ENCODE data around the gene FBXW8. TPM values are rescaled to one million over a fixed set of nuclear protein-coding genes. Genes with fewer than 3 reads are reported as not detected.
A peak's percentile ranks its signal among the peaks of the same experiment; 100 is the strongest.

The FBXW8 gene
- total RNA-seq, 5 donors from 2014 or later (not counting 1 experiment from before 2014, with no cell fraction given): 10.7 to 17.9 (median 13.0) TPM

GRCh38 chr12:116885491-116885890, 25.3 kb upstream of the FBXW8 start:
- peaks cover 3 to 11% of the 10 kb centered on the region in 2 experiments for H3K4me1 ChIP-seq (ENCODE audit: control insufficient read depth in 1 of 2, extremely low read depth in 1 of 2, insufficient read depth in 2 of 2, low read length in 2 of 2)
- Mint-ChIP-seq H3K4me1 (peaks cover 13 to 16% (median 15%) of the 10 kb centered on the region in 3 donors), H3K36me3 (no peaks in the 10 kb centered on the region), H3K4me3 (no peak overlapping the region), H3K27ac (no peak overlapping the region), H3K27me3 (peaks cover 39 to 46% of the 10 kb centered on the region in 2 donors), H3K9me3 (peaks cover 0 to 3% (median 3%) of the 10 kb centered on the region in 3 donors)
- H3K27me3 ChIP-seq (replicated peaks in 1 of 2; ENCODE audit: control insufficient read depth in 2 of 2, extremely low read depth in 1 of 2, insufficient read depth in 2 of 2, low read length in 1 of 2): peaks cover 1 to 40% of the 10 kb centered on the region in 2 experiments
- ChIA-PET POLR2A (no interaction called here), CTCF (interaction anchor here in 1 of 2 donors (0.7 kb wide), 1 partner anchor 122 kb away, joined by 9 read pairs; no protein-coding TSS in a partner anchor)
- peak in 2 of 35 experiments; percentile 3 to 12 for DNase-seq
- no peaks in the 10 kb centered on the region for H3K36me3 ChIP-seq (ENCODE audit: control insufficient read depth in 2 of 2, extremely low read depth in 1 of 2, insufficient read depth in 1 of 2, low read length in 1 of 2)
- WGBS (ENCODE audit: insufficient coverage): 71% methylated on average over 1 of the region's 2 CpGs
- no peak overlapping the region for H3K27ac ChIP-seq (ENCODE audit: low read length)
- no peak overlapping the region for H3K4me3 ChIP-seq (ENCODE audit: control insufficient read depth in 1 of 2, extremely low read depth in 1 of 2, low read length in 1 of 2)
- peak in 1 of 4 experiments; percentile 22 for ATAC-seq (replicated peaks in 1 of 4)
- no peaks in the 10 kb centered on the region for H3K9me3 ChIP-seq

- Mint-ChIP-seq H3K36me3 (no peaks in the 10 kb centered on the region), H3K9me3 (peaks cover 0 to 5% (median 3%) of the 10 kb centered on the region in 3 donors), H3K27me3 (peaks cover 30 to 37% of the 10 kb centered on the region in 2 donors), H3K4me3 (no peak overlapping the region), H3K4me1 (peaks cover 5% of the 10 kb centered on the region in 3 donors), H3K27ac (no peak overlapping the region)
- POLR2A ChIA-PET: no interaction called here
- Histone ChIP-seq H3K4me3 (ENCODE audit: control insufficient read depth in 1 of 2, extremely low read depth in 1 of 2, low read length in 1 of 2) (no peak overlapping the region), H3K4me1 (ENCODE audit: control insufficient read depth in 1 of 2, extremely low read depth in 1 of 2, insufficient read depth in 2 of 2, low read length in 2 of 2) (no peaks in the 10 kb centered on the region), H3K27me3 (replicated peaks in 1 of 2; ENCODE audit: control insufficient read depth in 2 of 2, extremely low read depth in 1 of 2, insufficient read depth in 2 of 2, low read length in 1 of 2) (peaks cover 0 to 28% of the 10 kb centered on the region in 2 experiments), H3K36me3 (ENCODE audit: control insufficient read depth in 2 of 2, extremely low read depth in 1 of 2, insufficient read depth in 1 of 2, low read length in 1 of 2) (no peaks in the 10 kb centered on the region), H3K27ac (ENCODE audit: low read length) (no peak overlapping the region), H3K9me3 (no peaks in the 10 kb centered on the region)
- DNase-seq (no peak), ATAC-seq (replicated peaks in 1 of 4) (no peak)
- CTCF ChIA-PET: no interaction called here
- WGBS (ENCODE audit: insufficient coverage): no CpG with 5 or more reads among the region's 1 CpG
Measured at GRCh38 chr12:116887244-116887643, 23.5 kb upstream of the FBXW8 start.

GRCh38 chr12:116887897-116888296, 22.9 kb upstream of the FBXW8 start:
- CTCF ChIA-PET: no interaction called here
- H3K9me3 Mint-ChIP-seq: peaks cover 0 to 5% (median 3%) of the 10 kb centered on the region in 3 donors

GRCh38 chr12:116890330-116890729, 20.4 kb upstream of the FBXW8 start:
- H3K4me1 ChIP-seq (ENCODE audit: control insufficient read depth in 1 of 2, extremely low read depth in 1 of 2, insufficient read depth in 2 of 2, low read length in 2 of 2): no peaks in the 10 kb centered on the region
- H3K27ac Mint-ChIP-seq: no peak overlapping the region
- no peak overlapping the region for H3K4me3 ChIP-seq (ENCODE audit: control insufficient read depth in 1 of 2, extremely low read depth in 1 of 2, low read length in 1 of 2)
- ATAC-seq (replicated peaks in 1 of 4): no peak
- H3K4me1 Mint-ChIP-seq: no peaks in the 10 kb centered on the region
- WGBS (ENCODE audit: insufficient coverage): no CpG with 5 or more reads among the region's 2 CpGs
- no peaks in the 10 kb centered on the region for H3K36me3 ChIP-seq (ENCODE audit: control insufficient read depth in 2 of 2, extremely low read depth in 1 of 2, insufficient read depth in 1 of 2, low read length in 1 of 2)
- no peak for DNase-seq
- ChIA-PET POLR2A (no interaction called here), CTCF (no interaction called here)
- H3K36me3 Mint-ChIP-seq: no peaks in the 10 kb centered on the region
- H3K9me3 Mint-ChIP-seq: peaks cover 0 to 5% (median 3%) of the 10 kb centered on the region in 3 donors
- peaks cover 7 to 15% of the 10 kb centered on the region in 2 donors for H3K27me3 Mint-ChIP-seq
- H3K9me3 ChIP-seq: no peaks in the 10 kb centered on the region
- no peak overlapping the region for H3K4me3 Mint-ChIP-seq
- H3K27me3 ChIP-seq (replicated peaks in 1 of 2; ENCODE audit: control insufficient read depth in 2 of 2, extremely low read depth in 1 of 2, insufficient read depth in 2 of 2, low read length in 1 of 2): peaks cover 0 to 7% of the 10 kb centered on the region in 2 experiments
- H3K27ac ChIP-seq (ENCODE audit: low read length): no peak overlapping the region

More at GRCh38 chr12:116887897-116888296, 22.9 kb upstream of the FBXW8 start:
- Histone ChIP-seq H3K27ac (ENCODE audit: low read length) (no peak overlapping the region), H3K9me3 (no peaks in the 10 kb centered on the region), H3K27me3 (replicated peaks in 1 of 2; ENCODE audit: control insufficient read depth in 2 of 2, extremely low read depth in 1 of 2, insufficient read depth in 2 of 2, low read length in 1 of 2) (peaks cover 0 to 21% of the 10 kb centered on the region in 2 experiments), H3K4me3 (ENCODE audit: control insufficient read depth in 1 of 2, extremely low read depth in 1 of 2, low read length in 1 of 2) (no peak overlapping the region), H3K36me3 (ENCODE audit: control insufficient read depth in 2 of 2, extremely low read depth in 1 of 2, insufficient read depth in 1 of 2, low read length in 1 of 2) (no peaks in the 10 kb centered on the region), H3K4me1 (ENCODE audit: control insufficient read depth in 1 of 2, extremely low read depth in 1 of 2, insufficient read depth in 2 of 2, low read length in 2 of 2) (no peaks in the 10 kb centered on the region)
- WGBS (ENCODE audit: insufficient coverage): no CpG with 5 or more reads among the region's 6 CpGs
- no peaks in the 10 kb centered on the region for H3K4me1 Mint-ChIP-seq
- DNase-seq (no peak), ATAC-seq (replicated peaks in 1 of 4) (no peak)
- H3K4me3 Mint-ChIP-seq: no peak overlapping the region
- peaks cover 24 to 30% of the 10 kb centered on the region in 2 donors for H3K27me3 Mint-ChIP-seq
- H3K27ac Mint-ChIP-seq: no peak overlapping the region
- no peaks in the 10 kb centered on the region for H3K36me3 Mint-ChIP-seq
- POLR2A ChIA-PET: no interaction called here

GRCh38 chr12:116891019-116891418, 19.7 kb upstream of the FBXW8 start:
- no peaks in the 10 kb centered on the region for H3K36me3 Mint-ChIP-seq
- H3K27me3 ChIP-seq (replicated peaks in 1 of 2; ENCODE audit: control insufficient read depth in 2 of 2, extremely low read depth in 1 of 2, insufficient read depth in 2 of 2, low read length in 1 of 2): peaks cover 0 to 8% of the 10 kb centered on the region in 2 experiments
- ATAC-seq (replicated peaks in 1 of 4) (no peak), DNase-seq (no peak)
- H3K27ac ChIP-seq (ENCODE audit: low read length): no peak overlapping the region
- no peak overlapping the region for H3K4me3 ChIP-seq (ENCODE audit: control insufficient read depth in 1 of 2, extremely low read depth in 1 of 2, low read length in 1 of 2)
- H3K9me3 Mint-ChIP-seq: peaks cover 0 to 5% (median 3%) of the 10 kb centered on the region in 3 donors
- no peaks in the 10 kb centered on the region for H3K4me1 Mint-ChIP-seq
- H3K9me3 ChIP-seq: no peaks in the 10 kb centered on the region
- H3K27me3 Mint-ChIP-seq: peaks cover 7 to 15% of the 10 kb centered on the region in 2 donors
- no peak overlapping the region for H3K4me3 Mint-ChIP-seq
- H3K27ac Mint-ChIP-seq: no peak overlapping the region
- no peaks in the 10 kb centered on the region for H3K36me3 ChIP-seq (ENCODE audit: control insufficient read depth in 2 of 2, extremely low read depth in 1 of 2, insufficient read depth in 1 of 2, low read length in 1 of 2)
- 71% methylated on average over 1 of the region's 3 CpGs for WGBS (ENCODE audit: insufficient coverage)
- no peaks in the 10 kb centered on the region for H3K4me1 ChIP-seq (ENCODE audit: control insufficient read depth in 1 of 2, extremely low read depth in 1 of 2, insufficient read depth in 2 of 2, low read length in 2 of 2)
- ChIA-PET POLR2A (no interaction called here), CTCF (interaction anchor here in 1 of 2 donors (0.7 kb wide), 1 partner anchor 198 kb away, joined by 6 read pairs; no protein-coding TSS in a partner anchor)

GRCh38 chr12:116892349-116893140, 18.2 kb upstream of the FBXW8 start:
- ChIA-PET CTCF (no interaction called here), POLR2A (no interaction called here)
- ATAC-seq (replicated peaks in 1 of 4) (no peak), DNase-seq (no peak)
- Mint-ChIP-seq H3K4me3 (no peak overlapping the region), H3K4me1 (no peaks in the 10 kb centered on the region), H3K9me3 (peaks cover 0 to 5% (median 3%) of the 10 kb centered on the region in 3 donors), H3K27ac (no peak overlapping the region), H3K27me3 (peaks cover under 1 to 9% of the 10 kb centered on the region in 2 donors), H3K36me3 (no peaks in the 10 kb centered on the region)
- Histone ChIP-seq H3K4me1 (ENCODE audit: control insufficient read depth in 1 of 2, extremely low read depth in 1 of 2, insufficient read depth in 2 of 2, low read length in 2 of 2) (no peaks in the 10 kb centered on the region), H3K27me3 (replicated peaks in 1 of 2; ENCODE audit: control insufficient read depth in 2 of 2, extremely low read depth in 1 of 2, insufficient read depth in 2 of 2, low read length in 1 of 2) (peaks cover 2 to 11% of the 10 kb centered on the region in 2 experiments), H3K27ac (ENCODE audit: low read length) (no peak overlapping the region), H3K9me3 (no peaks in the 10 kb centered on the region), H3K36me3 (ENCODE audit: control insufficient read depth in 2 of 2, extremely low read depth in 1 of 2, insufficient read depth in 1 of 2, low read length in 1 of 2) (no peaks in the 10 kb centered on the region), H3K4me3 (ENCODE audit: control insufficient read depth in 1 of 2, extremely low read depth in 1 of 2, low read length in 1 of 2) (no peak overlapping the region)
- 98% methylated on average over 6 of the region's 12 CpGs for WGBS (ENCODE audit: insufficient coverage)

Measured in T-cell (primary cell).